ENCODE measurements around the gene USP3. TPM values are rescaled to one million over a fixed set of nuclear protein-coding genes. Genes with fewer than 3 reads are reported as not detected.
"Not testable (repeated sequence)": the region's sequence is repeated elsewhere in the genome, so short reads cannot be mapped to it uniquely, and the experiment has no call there.

Gene USP3
- total RNA-seq, 1 experiment from 2014 or later, result 28.0 TPM

DNA sequence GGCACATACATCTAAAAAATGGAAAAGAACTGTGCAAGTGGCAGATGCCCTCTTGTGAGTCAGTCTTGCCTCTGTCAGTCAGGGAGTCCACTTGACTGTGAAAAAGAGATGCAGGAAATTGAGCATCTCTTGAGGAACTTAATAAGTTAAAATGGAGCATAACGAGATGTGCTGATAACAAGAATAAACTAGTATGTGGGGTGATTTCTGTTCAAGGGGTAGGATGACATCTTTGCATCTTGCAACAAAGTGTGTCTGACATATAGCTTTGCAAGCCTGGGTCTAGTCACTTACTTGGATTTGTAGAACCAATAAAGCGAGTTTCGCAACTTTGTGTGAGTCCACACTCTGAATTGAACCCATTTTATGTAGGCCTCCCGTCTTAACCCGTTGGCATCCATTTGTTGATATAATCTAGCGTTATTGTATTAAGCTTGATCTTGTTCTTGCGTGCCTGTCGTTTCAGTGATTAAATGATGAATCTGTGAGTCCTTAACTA, 2.2 kb downstream of the USP3 start:
- H3K27me3 ChIP-seq (replicated peaks), result no peaks in the 10 kb centered on the region
- peaks cover 10% of the 10 kb centered on the region for H3K36me3 ChIP-seq
- peaks cover 51% of the 10 kb centered on the region for H3K4me1 ChIP-seq (replicated peaks)
- no peak overlapping the region for H3K27ac ChIP-seq
- H3K4me3 ChIP-seq, result no peak overlapping the region
- DNase-seq (ENCODE audit: low read depth in 1 of 2, low spot score in 2 of 2), result no peak
- no peaks in the 10 kb centered on the region for H3K9me3 ChIP-seq (replicated peaks)

DNA sequence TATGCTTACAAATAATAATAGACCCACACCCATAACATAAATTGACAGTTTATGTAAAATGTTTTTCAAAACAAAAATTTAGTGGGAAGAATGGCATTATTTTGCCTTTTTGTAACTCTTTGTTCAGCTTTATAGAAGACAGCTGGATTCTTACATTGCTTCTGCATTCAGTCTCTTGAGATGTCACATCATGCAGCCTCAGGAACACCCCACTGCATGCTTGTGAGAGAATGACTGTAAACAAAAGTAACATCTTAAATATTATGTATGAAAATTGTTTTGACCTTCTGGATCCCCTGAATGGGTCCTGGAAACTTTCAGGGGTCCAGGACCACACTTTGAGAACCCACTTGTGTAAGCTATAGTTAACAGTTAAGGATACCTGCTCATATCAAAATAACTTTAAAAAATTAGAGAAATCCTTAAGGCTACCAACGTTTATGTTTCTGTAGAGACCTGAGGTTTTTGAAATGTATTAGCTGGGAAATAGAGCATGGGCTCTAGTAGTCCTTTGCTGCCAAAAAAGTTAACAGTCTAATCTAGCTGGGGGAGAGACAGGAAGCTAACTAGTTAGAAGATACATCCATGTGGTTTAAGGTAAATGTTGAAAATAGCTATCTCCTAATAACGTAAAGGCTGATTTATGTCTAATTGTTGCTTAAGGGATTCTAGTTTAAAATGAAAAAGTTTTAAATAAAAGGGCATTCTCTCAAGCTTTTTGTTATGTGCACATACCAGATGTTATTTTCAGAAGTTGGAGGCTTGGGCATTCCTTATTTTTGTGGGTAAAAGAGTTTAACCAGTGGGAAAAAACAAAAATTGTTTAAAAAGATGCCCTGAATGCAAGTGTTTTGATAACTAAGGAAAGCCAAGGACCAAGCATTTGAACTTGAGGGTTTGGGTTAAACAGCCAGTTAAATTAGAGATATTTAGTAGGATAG, 3.8 kb downstream of the USP3 start:
- DNase-seq (ENCODE audit: low read depth in 1 of 2, low spot score in 2 of 2), result no peak
- Histone ChIP-seq H3K4me1 (replicated peaks) (peaks cover 36% of the 10 kb centered on the region), H3K36me3 (peaks cover 10% of the 10 kb centered on the region), H3K27ac (no peak overlapping the region), H3K9me3 (replicated peaks) (no peaks in the 10 kb centered on the region), H3K27me3 (replicated peaks) (no peaks in the 10 kb centered on the region), H3K4me3 (no peak overlapping the region)

DNA sequence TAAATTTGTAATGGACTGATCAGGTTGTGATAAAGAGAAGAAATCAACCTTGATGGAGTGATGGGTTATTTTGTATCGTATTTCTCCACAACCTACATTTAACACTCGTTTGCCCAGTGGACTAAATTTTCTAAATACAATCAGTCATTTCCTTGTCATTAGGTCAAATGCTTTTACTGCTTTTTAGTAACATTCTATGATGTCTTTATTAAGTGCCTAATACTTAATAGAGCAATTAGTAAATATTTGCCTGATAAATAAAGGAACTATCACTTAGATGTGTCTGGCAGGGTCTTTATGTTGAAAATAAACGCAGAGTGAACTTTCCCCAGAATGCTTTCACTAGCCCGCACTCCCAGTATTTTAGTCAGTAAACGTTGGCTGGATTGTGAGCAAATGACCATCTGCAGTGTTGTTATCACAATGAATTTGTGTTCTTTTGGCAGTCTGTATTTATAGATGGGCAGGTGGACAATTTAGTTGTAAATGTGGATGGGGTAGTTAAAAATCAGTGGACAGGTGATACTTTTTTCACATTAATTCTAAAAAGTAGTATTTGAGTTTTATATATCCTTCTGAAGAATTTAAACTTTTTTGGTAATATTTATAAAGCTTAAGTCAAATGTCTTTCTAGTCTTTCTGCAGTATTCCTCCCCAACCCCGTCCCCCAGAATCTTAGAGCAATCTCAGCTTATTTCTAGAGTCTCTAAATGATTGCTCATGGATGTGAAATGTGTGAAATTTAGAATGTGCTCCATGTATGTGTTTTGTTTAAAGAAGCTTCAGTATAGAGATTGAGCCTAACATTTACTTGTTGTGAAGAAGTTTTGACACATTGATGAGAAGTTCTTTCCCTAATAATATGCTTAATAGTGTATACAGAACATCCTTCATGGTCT, 4.9 kb downstream of the USP3 start:
- Histone ChIP-seq H3K27me3 (replicated peaks) (no peaks in the 10 kb centered on the region), H3K4me1 (replicated peaks) (peaks cover 26% of the 10 kb centered on the region), H3K36me3 (peaks cover 10% of the 10 kb centered on the region), H3K27ac (no peak overlapping the region), H3K4me3 (no peak overlapping the region), H3K9me3 (replicated peaks) (no peaks in the 10 kb centered on the region)
- DNase-seq (ENCODE audit: low read depth in 1 of 2, low spot score in 2 of 2), result no peak

DNA sequence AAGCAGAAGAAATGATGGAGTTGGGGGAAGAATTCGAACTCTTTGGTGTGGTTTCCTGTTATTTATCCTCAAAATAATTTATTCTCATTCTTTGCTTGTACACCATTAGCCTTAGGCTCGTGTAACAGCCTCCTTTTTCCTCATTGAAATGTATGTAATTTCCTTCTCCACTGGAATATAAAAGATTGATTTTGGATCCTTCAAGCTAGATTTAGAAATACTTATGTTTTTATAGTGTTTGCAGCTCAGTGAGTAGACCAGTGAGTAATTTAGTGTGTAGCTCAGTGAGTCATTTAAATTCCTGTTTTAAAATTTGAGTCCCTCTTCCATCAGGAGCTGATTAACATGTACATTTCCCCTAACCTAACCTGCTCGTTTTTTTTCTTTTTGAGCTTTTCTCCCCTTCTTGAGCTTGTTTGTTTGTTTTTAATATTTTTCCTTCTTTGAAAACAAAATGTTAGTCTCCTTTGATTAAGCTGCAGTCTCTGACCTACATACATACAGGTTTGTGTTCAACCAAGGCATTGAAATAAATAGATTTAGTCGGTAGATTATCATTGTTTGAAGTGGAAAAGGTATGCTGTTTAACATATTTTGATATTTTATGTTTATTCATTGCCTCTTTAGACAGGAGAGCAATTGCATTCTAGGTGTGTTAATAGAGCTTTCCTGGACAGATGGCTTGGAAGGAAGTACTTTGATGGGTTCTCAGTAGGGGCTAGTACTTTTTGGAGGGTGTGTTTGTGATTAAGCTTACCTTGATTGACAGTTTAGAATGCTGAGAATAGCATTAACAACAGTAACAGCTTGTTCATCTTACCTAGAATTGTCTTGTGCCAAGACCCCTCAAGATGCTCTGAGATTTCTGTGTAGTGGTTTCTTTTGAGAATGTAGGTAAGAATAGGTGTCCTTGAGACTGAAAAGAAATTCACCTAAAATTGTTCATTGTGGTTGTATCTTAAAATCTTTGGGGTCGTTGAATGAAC, 5.9 kb downstream of the USP3 start:
- Histone ChIP-seq H3K27me3 (replicated peaks) (no peaks in the 10 kb centered on the region), H3K27ac (no peak overlapping the region), H3K36me3 (peaks cover 2% of the 10 kb centered on the region), H3K4me3 (no peak overlapping the region), H3K4me1 (replicated peaks) (peaks cover 33% of the 10 kb centered on the region), H3K9me3 (replicated peaks) (no peaks in the 10 kb centered on the region)
- peak in 1 of 2 experiments; percentile 41 for DNase-seq (ENCODE audit: low read depth in 1 of 2, low spot score in 2 of 2)

DNA sequence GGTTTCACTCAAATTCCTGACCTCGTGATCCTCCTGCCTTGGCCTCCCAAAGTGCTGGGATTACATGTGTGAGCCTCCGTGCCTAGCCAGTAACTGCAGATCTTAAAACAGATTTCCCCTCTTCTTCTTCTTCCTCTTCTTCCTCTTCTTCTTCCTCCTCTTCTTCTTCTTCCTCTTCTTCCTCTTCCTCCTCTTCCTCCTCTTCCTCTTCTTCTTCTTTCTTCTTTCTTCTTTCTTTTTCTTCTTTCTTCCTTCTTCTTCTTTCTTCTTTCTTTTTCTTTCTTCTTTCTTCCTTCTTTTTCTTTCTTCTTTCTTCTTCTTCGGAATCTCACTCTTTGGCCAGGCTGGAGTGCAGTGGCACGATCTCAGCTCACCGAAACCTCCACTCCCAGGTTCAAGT, 7.8 kb downstream of the USP3 start:
- no peak overlapping the region for H3K4me3 ChIP-seq
- H3K4me1 ChIP-seq (replicated peaks), result peaks cover 24% of the 10 kb centered on the region
- H3K9me3 ChIP-seq (replicated peaks), result no peaks in the 10 kb centered on the region
- no peaks in the 10 kb centered on the region for H3K36me3 ChIP-seq
- no peaks in the 10 kb centered on the region for H3K27me3 ChIP-seq (replicated peaks)
- no peak for DNase-seq (ENCODE audit: low read depth in 1 of 2, low spot score in 2 of 2)
- H3K27ac ChIP-seq, result no peak overlapping the region

DNA sequence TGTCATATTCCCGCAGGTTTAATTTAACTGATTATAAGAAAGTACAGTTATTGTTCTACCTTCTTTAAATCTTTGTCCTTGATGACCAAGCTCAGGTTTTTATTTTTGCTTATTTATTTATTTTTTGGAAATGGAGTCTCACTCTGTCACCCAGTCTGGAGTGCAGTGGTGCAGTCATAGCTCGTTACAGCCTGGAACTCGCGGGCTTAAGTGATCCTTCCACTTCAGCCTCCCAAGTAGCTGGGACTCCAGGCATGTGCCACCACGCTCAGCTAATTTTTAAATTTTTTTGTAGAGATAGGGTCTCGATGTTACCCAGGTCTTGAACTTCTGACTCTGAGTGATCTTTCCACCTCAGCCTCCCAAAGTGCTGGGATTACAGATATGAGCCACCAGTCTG, 8.9 kb downstream of the USP3 start:
- Histone ChIP-seq H3K4me3 (no peak overlapping the region), H3K27ac (no peak overlapping the region), H3K9me3 (replicated peaks) (no peaks in the 10 kb centered on the region), H3K4me1 (replicated peaks) (peaks cover 30% of the 10 kb centered on the region), H3K36me3 (no peaks in the 10 kb centered on the region), H3K27me3 (replicated peaks) (no peaks in the 10 kb centered on the region)
- DNase-seq (ENCODE audit: low read depth in 1 of 2, low spot score in 2 of 2), result no peak

DNA sequence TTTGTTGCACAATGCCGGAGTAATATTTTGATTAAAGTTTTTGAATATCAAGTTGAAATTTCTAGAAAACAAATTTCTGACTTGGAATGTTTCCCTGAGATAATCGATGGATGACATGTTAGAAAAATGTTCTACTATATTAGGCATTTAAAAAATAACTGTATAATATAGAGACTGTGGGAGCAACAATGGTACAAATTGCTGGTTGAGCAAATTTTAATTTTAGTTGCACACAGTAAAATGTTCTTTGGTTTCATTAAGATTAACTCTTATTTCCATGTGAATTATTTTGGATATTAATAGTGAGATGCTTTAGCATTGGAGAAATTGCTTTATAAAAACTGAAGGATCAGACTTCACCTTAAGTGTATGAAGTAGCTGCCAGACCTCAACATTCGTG, 9.3 kb downstream of the USP3 start:
- Histone ChIP-seq H3K27me3 (replicated peaks) (no peaks in the 10 kb centered on the region), H3K4me3 (no peak overlapping the region), H3K27ac (no peak overlapping the region), H3K36me3 (no peaks in the 10 kb centered on the region), H3K9me3 (replicated peaks) (no peaks in the 10 kb centered on the region), H3K4me1 (replicated peaks) (peaks cover 30% of the 10 kb centered on the region)
- DNase-seq (ENCODE audit: low read depth in 1 of 2, low spot score in 2 of 2), result no peak

DNA sequence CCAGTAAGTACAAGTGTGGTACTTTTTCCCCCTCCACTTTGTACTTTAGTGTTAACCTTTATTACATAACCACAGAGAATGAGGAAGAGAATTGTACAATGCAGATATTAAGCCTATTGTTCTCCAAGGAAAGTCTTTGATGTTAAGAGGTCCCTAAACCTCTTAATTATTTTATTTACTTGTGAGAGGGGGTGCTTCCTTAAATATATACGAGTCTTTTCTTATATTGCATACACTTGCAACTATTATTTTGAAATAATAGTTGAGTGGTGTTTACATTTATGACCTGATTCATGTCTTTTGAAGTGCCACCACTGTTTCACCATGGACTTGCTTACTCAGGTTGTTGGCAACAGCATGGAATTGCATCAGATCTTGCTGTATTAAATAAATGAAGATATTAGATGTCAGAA, 10.1 kb downstream of the USP3 start:
- Histone ChIP-seq H3K4me3 (no peak overlapping the region), H3K27ac (no peak overlapping the region), H3K27me3 (replicated peaks) (no peaks in the 10 kb centered on the region), H3K36me3 (no peaks in the 10 kb centered on the region), H3K4me1 (replicated peaks) (peaks cover 28% of the 10 kb centered on the region), H3K9me3 (replicated peaks) (no peaks in the 10 kb centered on the region)
- no peak for DNase-seq (ENCODE audit: low read depth in 1 of 2, low spot score in 2 of 2)

DNA sequence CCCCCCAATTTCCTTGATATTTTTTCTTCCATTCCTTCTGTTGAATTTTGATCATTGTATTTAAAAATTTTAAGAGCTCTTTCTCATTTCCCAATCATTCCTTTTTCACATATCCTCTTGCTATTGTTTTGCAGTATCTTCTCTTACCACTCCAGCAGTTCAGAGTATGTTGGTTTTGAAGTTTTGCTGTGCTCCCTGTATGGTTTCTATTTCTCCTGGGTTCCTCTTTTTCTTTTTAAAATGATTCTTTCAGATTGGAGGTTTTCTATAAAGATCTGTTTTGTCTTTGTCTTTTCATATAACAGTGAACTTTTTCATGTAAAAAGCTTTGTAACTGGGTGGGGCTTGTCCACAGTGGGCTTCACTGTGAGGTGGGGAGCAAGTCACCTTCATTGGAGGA, 12.8 kb downstream of the USP3 start:
- Histone ChIP-seq H3K9me3 (replicated peaks) (no peaks in the 10 kb centered on the region), H3K4me1 (replicated peaks) (peaks cover 29% of the 10 kb centered on the region), H3K36me3 (no peaks in the 10 kb centered on the region), H3K27me3 (replicated peaks) (no peaks in the 10 kb centered on the region), H3K27ac (no peak overlapping the region), H3K4me3 (no peak overlapping the region)
- DNase-seq (ENCODE audit: low read depth in 1 of 2, low spot score in 2 of 2), result no peak

DNA sequence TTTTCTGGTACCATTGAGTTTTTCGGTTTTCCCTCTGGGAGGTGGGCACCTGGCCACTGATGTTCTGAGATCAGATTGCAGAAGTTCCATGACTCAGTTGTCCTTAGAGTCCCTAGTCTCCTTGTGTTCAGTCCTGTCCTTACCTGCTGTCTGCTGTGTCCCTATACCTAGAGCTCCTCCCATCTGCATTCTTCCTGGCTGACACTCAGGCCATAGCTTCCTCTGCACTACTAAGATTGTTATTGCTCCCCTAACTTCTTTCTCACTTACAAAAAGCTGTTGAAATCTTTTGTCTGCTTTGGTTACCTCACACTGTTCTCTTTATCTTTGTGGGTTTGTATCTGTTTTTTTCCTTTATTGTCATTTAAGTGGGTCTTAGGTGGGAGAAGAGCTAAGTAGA, 13.2 kb downstream of the USP3 start:
- Histone ChIP-seq H3K4me1 (replicated peaks) (peaks cover 30% of the 10 kb centered on the region), H3K36me3 (no peaks in the 10 kb centered on the region), H3K27ac (no peak overlapping the region), H3K27me3 (replicated peaks) (no peaks in the 10 kb centered on the region), H3K9me3 (replicated peaks) (no peaks in the 10 kb centered on the region), H3K4me3 (no peak overlapping the region)
- DNase-seq (ENCODE audit: low read depth in 1 of 2, low spot score in 2 of 2), result no peak

DNA sequence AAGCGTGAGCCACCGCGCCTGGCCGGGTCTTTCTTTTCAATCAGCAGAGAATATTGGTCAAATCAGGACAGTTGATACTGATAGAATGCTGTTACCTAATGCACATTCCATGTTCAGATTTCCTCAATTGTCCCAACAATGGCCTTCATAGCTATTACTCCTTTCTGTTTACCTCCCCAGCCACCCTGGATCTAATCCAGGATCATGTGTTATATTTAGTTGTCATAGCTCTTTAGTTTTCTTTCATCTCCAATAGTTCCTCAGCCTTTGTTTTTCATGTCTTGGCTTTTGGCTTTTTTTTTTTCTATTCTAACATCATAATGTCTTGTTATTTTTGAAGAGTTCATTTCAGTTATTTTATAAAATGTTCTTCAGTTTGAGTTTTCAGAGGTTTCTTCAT, 14.6 kb downstream of the USP3 start:
- Histone ChIP-seq H3K27me3 (replicated peaks) (no peaks in the 10 kb centered on the region), H3K4me1 (replicated peaks) (peaks cover 42% of the 10 kb centered on the region), H3K4me3 (no peak overlapping the region), H3K36me3 (no peaks in the 10 kb centered on the region), H3K9me3 (replicated peaks) (no peaks in the 10 kb centered on the region), H3K27ac (no peak overlapping the region)
- DNase-seq (ENCODE audit: low read depth in 1 of 2, low spot score in 2 of 2), result no peak

DNA sequence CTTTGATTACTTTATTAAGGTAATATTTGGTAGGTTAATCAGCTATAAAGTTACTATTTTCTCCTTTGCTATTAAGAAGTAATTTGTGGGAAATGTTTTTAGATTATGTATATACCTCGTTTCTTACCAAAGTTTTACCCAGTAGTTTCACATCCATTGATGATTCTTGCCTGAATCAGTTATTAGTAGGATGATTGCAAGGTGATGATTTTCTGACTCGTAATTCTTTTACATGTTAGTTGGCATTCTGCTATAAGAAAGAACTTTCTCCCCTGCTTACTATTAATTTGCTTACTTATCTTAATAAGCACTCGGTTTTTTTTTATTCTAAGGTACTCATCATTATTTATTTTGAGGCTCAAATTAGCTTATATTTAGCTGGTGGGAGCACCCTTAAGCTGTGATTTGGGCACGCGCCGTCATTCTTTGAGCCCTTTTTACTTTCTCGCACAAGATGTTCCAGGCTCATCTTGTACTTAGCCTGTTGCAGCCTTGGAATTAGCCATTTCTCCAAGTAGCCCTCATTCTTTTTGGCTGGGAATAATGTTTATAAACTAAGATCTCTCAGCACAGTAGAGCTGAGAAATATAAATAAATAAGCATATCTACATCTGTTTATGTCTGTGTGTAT, 15.3 kb downstream of the USP3 start:
- no peaks in the 10 kb centered on the region for H3K36me3 ChIP-seq
- H3K4me1 ChIP-seq (replicated peaks), result peaks cover 43% of the 10 kb centered on the region
- DNase-seq (ENCODE audit: low read depth in 1 of 2, low spot score in 2 of 2), result no peak

DNA sequence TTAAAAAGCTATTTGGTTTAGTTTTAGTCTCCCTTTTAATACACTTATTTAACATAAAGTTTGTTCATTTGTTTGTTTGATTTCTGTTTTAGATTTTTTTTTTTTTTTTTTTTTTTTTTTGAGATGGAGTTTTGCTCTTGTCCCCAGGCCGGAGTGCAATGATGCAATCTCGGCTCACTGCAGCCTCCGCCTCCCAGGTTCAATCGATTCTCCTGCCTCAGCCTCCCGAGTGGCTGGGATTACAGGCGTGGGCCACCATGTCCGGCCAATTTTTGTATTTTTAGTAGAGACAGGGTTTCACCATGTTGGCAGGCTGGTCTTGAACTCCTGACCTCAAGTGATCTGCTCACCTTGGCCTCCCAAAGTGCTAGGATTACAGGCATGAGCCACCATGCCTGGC, 16.1 kb downstream of the USP3 start:
- H3K4me3 ChIP-seq; H3K27ac ChIP-seq; H3K27me3 ChIP-seq (replicated peaks); DNase-seq (ENCODE audit: low read depth in 1 of 2, low spot score in 2 of 2); H3K36me3 ChIP-seq; H3K9me3 ChIP-seq (replicated peaks): not testable (repeated sequence)
- H3K4me1 ChIP-seq (replicated peaks), result peaks cover 39% of the 10 kb centered on the region

More for the DNA sequence above, 15.3 kb downstream of the USP3 start:
- no peak overlapping the region for H3K27ac ChIP-seq
- no peaks in the 10 kb centered on the region for H3K9me3 ChIP-seq (replicated peaks)
- H3K4me3 ChIP-seq, result no peak overlapping the region
- H3K27me3 ChIP-seq (replicated peaks), result no peaks in the 10 kb centered on the region

Measured in SJSA1 (cell line).